GM21526 (cell line): Measurements from ENCODE around the gene S100Z.
"Not testable (repeated sequence)": the region's sequence is repeated elsewhere in the genome, so short reads cannot be mapped to it uniquely, and the experiment has no call there.

Experiments
- ATAC-seq: cut with Tn5 transposase; IDR thresholded peaks from one replicate; pipeline ENCODE4 v1.9.1; 2021; ENCODE audit warnings: moderate library complexity; ENCODE audit not compliant: unreplicated experiment, low FRiP score

The S100Z gene

DNA sequence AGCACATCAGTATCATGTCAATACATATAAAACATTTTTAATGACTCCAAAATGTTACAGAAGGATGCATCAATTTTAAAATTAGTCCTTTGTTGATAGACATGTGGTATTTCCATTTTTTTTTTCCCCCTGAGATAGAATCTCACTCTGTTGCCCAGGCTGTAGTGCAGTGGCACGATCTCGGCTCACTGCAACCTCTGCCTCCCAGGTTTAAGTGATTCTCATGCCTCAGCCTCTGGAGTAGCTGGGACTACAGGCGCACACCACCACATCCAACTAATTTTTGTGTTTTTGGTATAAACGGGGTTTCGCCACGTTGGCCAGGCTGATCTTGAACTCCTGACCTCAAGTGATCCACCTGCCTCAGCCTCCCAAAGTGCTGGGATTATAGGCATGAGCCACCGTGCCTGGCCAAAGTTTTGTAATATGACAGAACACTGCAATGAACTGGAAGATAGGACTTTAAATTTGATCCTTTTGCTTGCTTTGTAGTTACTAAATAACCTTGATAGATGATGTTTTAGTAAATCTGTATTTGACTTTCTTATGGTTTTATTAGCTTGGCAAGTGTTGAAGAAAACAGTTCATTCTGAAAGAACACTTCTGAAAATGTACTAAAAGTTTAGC, 27.6 kb upstream of the S100Z start:
- not testable (repeated sequence) for ATAC-seq

DNA sequence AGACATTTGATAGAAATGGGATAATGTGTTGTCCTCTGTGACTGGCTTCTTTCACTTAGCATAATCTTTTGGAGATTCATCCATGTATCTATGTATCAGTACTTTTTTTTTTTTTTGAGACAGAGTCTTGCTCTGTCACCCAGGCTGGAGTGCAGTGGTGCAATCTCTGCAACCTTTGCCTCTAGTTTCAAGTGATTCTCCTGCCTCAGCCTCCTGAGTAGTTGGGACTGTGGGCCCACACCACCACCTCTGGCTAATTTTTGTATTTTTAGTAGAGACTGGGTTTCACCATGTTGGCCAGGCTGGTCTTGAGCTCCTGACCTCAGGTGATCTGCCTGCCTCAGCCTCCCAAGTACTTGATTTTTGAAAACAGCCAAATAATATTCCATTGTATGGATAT, 23.4 kb upstream of the S100Z start:
- ATAC-seq = not testable (repeated sequence)

DNA sequence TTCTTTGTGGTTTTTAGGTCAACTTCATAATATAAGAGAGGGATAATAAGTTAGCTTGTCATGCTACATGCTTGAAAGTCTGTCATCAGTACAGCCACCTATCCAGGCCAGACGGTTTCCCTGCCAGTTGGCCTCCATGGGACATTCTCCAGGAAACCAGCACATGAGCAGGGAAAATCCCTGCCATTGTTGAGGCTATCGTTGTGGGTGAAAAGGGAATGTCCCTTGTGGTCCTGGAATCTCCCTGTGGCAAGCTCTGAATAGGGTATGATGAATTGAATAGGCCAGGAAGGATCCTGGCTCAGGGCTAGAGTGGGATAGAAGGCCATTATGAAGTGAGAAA, 18.7 kb upstream of the S100Z start:
- ATAC-seq = no peak

- ATAC-seq = no peak
Observed at GRCh38 chr5:76836181-76836580, 13.6 kb upstream of the S100Z start.

- no peak for ATAC-seq
Observed at GRCh38 chr5:76836585-76836984, 13.2 kb upstream of the S100Z start.

GRCh38 chr5:76838481-76839261, 11.1 kb upstream of the S100Z start:
- no peak for ATAC-seq

DNA sequence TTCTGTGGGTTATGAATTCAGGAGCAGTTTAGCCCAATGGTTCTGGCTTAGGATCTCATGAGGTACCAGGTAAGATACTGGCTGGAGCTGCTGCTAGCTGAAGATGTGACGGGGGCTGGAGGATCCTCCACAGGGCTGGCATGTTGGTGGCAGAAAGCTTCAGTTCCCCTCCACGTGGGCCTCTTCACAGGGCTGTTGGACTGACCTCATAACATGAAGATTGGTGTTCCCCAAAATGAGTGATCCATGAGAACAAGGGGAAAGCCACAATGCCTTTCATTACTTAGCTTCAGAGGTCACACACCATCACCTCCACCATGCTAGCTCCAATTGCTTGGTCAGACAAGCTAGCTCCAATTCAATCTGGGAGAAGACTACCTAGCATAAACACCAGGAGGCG, 8.5 kb upstream of the S100Z start:
- no peak for ATAC-seq

- no peak for ATAC-seq
Observed at GRCh38 chr5:76845890-76846289, 3.9 kb upstream of the S100Z start.

DNA sequence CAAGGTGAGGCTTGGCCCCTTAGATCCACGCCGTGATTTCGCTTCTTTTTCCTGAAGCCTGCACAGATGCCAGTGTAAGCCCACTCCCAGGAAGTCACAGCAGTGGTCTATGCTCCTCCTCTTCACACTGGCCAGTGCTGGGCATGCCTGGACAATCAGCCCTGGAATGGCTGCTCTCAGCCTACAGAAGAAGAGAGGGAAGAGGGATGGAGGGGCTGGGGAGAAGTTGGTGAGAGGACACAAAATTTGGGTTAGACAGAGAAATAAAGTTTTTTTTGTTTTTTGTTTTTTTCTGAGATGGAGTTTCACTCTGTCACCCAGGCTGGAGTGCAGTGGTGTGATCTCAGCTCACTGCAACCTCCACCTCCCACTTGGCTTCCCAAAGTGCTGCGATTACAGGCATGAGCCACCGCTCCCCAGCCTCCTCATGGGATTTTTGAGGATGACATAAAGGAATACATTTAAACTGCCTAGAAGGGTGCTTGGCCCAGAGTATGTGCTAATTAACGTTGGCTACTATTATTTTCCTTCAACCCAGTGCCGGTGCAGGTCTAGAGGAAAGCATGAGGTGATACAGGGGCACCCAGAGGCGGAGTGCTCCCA, 830 bp downstream of the S100Z start:
- no peak for ATAC-seq

DNA sequence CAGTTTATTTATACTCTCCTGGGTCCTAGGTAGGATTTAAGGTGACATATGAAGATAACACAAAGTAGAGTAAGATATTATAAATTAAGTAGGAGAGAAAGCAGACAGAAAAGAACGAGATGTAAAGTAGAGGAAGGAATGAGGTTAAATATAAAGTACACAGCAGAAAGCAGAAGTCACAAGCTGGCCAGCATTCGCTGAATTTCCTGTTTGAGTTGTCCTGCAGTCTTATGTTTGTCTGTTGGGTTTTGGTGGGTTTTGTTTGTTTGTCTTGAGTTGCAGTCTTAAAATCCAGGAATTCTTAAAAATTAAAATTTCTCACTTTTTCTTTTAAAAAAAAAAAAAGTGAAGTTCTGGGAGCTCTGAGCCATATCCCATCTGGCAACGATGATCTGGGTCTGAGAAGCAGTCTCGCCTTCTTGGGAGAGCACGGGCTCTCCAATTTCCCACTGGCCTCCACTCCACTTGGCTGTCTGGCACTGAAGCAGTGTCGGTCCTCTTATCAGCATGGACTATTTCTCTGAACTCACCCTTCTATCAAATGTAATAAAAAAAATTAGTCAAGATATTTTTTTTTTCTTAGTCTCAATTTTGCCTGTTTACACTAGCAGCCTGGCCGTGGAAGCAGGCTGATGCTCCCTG, 2.0 kb downstream of the S100Z start:
- ATAC-seq = no peak

- no peak for ATAC-seq
Observed at GRCh38 chr5:76852772-76853171, 3.0 kb downstream of the S100Z start.

DNA sequence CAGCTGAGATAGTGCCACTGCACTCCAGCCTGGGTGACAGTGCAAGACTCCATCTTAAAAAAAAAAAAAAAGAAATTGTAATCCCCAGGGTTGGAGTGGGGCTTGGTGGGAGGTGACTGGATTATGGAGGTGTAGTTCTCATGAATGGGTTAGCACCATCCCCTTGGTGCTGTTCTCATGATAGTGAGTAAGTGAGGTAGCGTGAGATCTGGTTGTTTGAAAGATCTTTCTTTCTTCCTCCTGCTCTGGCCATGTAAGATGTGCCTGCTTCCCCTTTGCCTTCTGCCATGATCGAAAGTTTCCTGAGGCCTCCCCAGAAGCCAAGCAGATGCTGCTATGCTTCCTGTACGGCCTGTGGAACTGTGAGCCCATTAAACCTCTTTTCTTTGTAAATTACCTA, 3.9 kb downstream of the S100Z start:
- not testable (repeated sequence) for ATAC-seq

DNA sequence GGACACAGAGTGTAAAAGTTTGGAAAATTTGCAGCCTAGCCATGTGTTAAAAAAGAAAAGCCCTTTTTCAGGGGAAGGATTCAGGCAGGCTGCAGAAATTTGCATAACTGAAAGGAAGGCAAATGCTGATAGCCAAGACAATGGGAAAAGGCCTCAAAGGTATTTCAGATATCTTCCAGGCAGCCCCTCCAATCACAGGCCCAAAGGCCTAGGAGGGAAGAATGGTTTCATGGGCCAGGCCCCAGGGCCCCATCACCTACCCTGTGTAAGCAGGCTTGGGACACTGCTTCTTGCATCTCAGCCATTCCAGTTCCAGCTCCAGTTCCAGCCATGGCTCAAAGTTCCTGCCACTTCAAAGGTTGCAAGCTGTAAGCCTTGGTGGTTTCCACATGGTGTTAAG, 4.8 kb downstream of the S100Z start:
- ATAC-seq = no peak

- ATAC-seq = not testable (repeated sequence)
Observed at GRCh38 chr5:76855501-76855900, 5.7 kb downstream of the S100Z start.

DNA sequence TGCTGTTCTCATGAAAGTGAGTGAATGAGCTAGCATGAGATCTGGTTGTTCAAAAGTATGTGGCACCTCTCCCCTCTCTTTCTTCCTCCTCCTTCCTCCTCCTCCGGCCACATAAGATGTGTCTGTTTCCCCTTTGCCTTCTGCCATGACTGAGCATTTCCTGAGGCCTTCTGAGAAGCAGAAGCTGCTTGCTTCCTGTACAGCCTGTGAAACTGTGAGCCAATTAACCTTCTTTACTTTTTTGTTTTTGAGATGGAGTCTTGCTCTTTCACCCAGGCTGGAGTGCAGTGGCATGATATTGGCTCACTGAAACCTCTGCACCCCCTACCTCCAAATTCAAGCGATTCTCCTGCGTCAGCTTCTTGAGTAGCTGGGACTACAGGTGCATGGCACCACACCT, 6.1 kb downstream of the S100Z start:
- no peak for ATAC-seq

DNA sequence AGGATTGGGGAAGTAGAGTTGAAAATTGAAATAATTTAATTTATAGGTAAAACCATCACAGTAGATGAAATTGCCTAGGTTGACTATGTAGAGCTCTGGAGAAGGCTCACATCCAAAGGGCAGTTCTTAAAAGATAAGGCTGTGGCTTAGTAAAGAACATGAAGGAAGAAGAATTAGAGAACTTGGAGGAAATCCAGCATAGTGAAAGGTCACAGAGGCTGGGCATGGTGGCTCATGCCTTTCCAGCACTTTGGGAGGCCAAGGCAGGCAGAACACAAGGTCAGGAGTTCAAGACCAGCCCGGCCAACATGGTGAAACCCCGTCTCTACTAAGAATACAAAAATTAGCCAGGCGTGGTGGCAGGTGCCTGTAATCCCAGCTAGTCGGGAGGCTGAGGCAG, 7.0 kb downstream of the S100Z start:
- not testable (repeated sequence) for ATAC-seq

- no peak for ATAC-seq
Observed at GRCh38 chr5:76859591-76860247, 9.9 kb downstream of the S100Z start.

GRCh38 chr5:76861612-76862011, 11.8 kb downstream of the S100Z start:
- ATAC-seq = no peak

- ATAC-seq = no peak
Observed at GRCh38 chr5:76863001-76863400, 13.2 kb downstream of the S100Z start.

DNA sequence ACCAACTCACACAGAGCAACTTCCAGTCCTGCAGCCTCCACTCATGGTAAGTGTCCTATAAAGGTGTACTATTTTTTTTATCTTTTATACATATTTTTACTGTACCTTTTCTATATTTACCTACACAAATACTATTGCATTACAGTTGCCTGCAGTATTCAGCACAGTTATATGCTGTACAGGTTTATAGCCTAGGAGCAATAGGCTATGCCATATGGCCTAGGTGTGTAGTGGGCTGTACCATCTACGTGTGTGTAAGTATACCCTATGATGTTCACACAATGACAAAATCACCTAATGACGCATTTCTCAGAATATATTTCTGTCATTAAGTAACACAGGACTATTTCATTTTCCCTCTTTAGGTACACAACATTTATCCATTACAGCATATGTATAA, 16.7 kb downstream of the S100Z start:
- no peak for ATAC-seq

- no peak for ATAC-seq
Observed at GRCh38 chr5:76867038-76867437, 17.2 kb downstream of the S100Z start.
